ENCODE measurements around the gene EPS8L3. TPM values are rescaled to one million over a fixed set of nuclear protein-coding genes. Genes with fewer than 3 reads are reported as not detected.

EPS8L3 gene
- total and polyA plus RNA-seq, 9 of the 15 experiments (the other 6 are each of a cell fraction or from before 2014, with no cell fraction given): 0.09 to 0.42 (median 0.14) TPM; not detected in 5

- peak in 1 of 2 experiments; percentile 15 for TF ChIP-seq AFF1 (IDR thresholded peaks at IDR 0.05; ENCODE audit: low read depth in 1 of 2, partially characterized antibody in 2 of 2)
- TF ChIP-seq NFE2L1 (tag; IDR thresholded peaks at IDR 0.05; ENCODE audit: borderline replicate concordance, low read depth): peak; percentile 91
- 0 out of 2 replicates have a peak, but pooled peaks have one; percentile 60 for TF ChIP-seq ZNF76 (CRISPR knock-in tag; IDR thresholded peaks at IDR 0.05; ENCODE audit: borderline replicate concordance)
- peak; percentile 19; the same call in 1 of the 2 replicates for TF ChIP-seq TEAD4 (IDR thresholded peaks at IDR 0.05; ENCODE audit: low read length)
- no peak for TF ChIP-seq TEAD4 (CRISPR knock-in tag; IDR thresholded peaks at IDR 0.05; ENCODE audit: borderline replicate concordance)
- peak in 1 of 2 experiments; percentile 78; a peak in 2 of 4 replicates for TF ChIP-seq TEAD1 (CRISPR knock-in tag; IDR thresholded peaks at IDR 0.05)
- peak; percentile 69 for TF ChIP-seq ARID2 (IDR thresholded peaks at IDR 0.05)
Observed at GRCh38 chr1:109792056-109792831, 28.5 kb upstream of the EPS8L3 start (continued).
